Measurements from ENCODE around the gene FOXL2NB.

DNA sequence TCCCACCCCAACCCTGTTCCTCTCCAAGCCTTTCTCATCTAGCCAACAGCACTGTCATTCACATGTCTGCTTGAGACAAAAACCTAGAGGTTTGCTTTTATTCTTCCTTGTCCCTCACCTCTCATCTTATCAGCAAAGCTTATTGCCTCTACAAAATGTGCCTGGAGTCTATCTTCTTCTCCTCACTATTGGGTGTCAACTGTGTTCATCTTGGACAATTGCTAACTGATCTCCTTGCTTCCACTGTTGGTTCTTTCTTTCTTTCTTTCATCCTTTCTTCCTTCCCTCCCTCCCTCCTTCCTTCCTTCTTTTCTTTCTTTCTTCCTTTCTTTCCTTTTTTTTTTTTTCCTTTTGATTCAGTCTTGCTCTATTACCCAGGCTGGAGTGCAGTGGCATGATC, 48.3 kb upstream of the FOXL2NB start:
- TF ChIP-seq, protein P1, sequence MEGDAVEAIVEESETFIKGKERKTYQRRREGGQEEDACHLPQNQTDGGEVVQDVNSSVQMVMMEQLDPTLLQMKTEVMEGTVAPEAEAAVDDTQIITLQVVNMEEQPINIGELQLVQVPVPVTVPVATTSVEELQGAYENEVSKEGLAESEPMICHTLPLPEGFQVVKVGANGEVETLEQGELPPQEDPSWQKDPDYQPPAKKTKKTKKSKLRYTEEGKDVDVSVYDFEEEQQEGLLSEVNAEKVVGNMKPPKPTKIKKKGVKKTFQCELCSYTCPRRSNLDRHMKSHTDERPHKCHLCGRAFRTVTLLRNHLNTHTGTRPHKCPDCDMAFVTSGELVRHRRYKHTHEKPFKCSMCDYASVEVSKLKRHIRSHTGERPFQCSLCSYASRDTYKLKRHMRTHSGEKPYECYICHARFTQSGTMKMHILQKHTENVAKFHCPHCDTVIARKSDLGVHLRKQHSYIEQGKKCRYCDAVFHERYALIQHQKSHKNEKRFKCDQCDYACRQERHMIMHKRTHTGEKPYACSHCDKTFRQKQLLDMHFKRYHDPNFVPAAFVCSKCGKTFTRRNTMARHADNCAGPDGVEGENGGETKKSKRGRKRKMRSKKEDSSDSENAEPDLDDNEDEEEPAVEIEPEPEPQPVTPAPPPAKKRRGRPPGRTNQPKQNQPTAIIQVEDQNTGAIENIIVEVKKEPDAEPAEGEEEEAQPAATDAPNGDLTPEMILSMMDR (IDR thresholded peaks at IDR 0.05): no peak
- no peak for TF ChIP-seq ZFX (IDR thresholded peaks at IDR 0.05; ENCODE audit: borderline replicate concordance)

Measured in 22Rv1 (cell line).